K562 (cell line): ENCODE results near the gene CXCR3. TPM values are rescaled to one million over a fixed set of nuclear protein-coding genes. Genes with fewer than 3 reads are reported as not detected.

ENCODE experiments used
- ATAC-seq: fragments of 200-7000 bp; cut with Tn5 transposase; 3 replicates; pipeline ENCODE4 v1.9.1; 2020; ENCODE audit warnings: moderate library complexity
- BruUV-seq: library from RNA; stranded (reverse); fragments of 400-500 nt; replicated peaks from 2 replicates; lab custom pipeline; 2021; lab: Mats Ljungman, UMichigan
- CTCF ChIA-PET: fragments of 300-600 bp; formaldehyde crosslinking; extraction: SDS; loops from one replicate; lab custom pipeline; 2021; ENCODE audit warnings: low intra/inter-chr PET ratio; lab: Yijun Ruan, JAX
- POLR2A ChIA-PET: fragments of 300-600, 350-650 bp; sonication (Branson Sonifier 250); formaldehyde crosslinking; extraction: SDS; loops from one replicate; lab custom pipeline; 2021; ENCODE audit warnings: antibody characterized with exemption, inconsistent platforms; lab: Yijun Ruan, JAX
- DNase-seq, 4 experiments: peaks; one replicate each; pipeline versions ENCODE4 v3.0.0 to v3.0.0-alpha.2; 2011 to 2018; ENCODE audit warnings: low spot score in 3 of 4, mixed read lengths in 3 of 4; ENCODE audit errors: extremely low read depth in 1 of 4
- FAIRE-seq: peaks from 2 replicates; lab custom pipeline; 2011; peaks lifted over from hg19 to GRCh38; lab: Jason Lieb, UNC
- H2AFZ ChIP-seq: 2 replicates; pipeline ENCODE4 v1.6.0; 2011; ENCODE audit warnings: low read depth, low read length, control low read depth, inconsistent platforms
- H3K27ac ChIP-seq: fragments of 200-600 bp; 3 replicates; pipeline ENCODE4 v1.8.0; 2011; ENCODE audit warnings: low read depth, mild to moderate bottlenecking, control low read depth, inconsistent platforms, low read length, moderate library complexity, mixed read lengths; ENCODE audit errors: extremely low read depth
- H3K27me3 ChIP-seq, 2 experiments: fragments of 300-600 bp in 1 of 2; 2 replicates in 1 of 2; 3 replicates in 1 of 2; pipeline versions ENCODE4 v1.6.0 to v1.8.0; 2011; ENCODE audit warnings: inconsistent platforms in 2 of 2, low read length in 2 of 2, mild to moderate bottlenecking in 1 of 2, mixed read lengths in 1 of 2, moderate library complexity in 1 of 2; ENCODE audit not compliant: control insufficient read depth in 2 of 2, insufficient read depth in 2 of 2
- H3K36me3 ChIP-seq: fragments of 300-600 bp; 3 replicates; pipeline ENCODE4 v1.8.0; 2011; ENCODE audit warnings: mild to moderate bottlenecking, low read length, inconsistent platforms; ENCODE audit not compliant: control insufficient read depth, insufficient read depth
- H3K4me1 ChIP-seq, 2 experiments: fragments of 200-600 bp in 1 of 2; replicated peaks in 1 of 2; 2 replicates in 1 of 2; 3 replicates in 1 of 2; pipeline versions ENCODE4 v1.5.1 to v1.8.0; 2011; ENCODE audit warnings: inconsistent platforms in 2 of 2, low read length in 2 of 2, mild to moderate bottlenecking in 1 of 2, mixed read lengths in 1 of 2, moderate library complexity in 1 of 2; ENCODE audit not compliant: control insufficient read depth in 2 of 2, insufficient read depth in 2 of 2
- H3K4me2 ChIP-seq: 2 replicates; pipeline ENCODE4 v1.6.1; 2011; ENCODE audit warnings: low read length, control low read depth, inconsistent platforms, mixed read lengths; ENCODE audit not compliant: insufficient read depth
- H3K4me3 ChIP-seq: fragments of 200-600 bp; sonication (generic), shearing (Covaris generic); 2 replicates; pipeline ENCODE4 v1.5.1; 2016; ENCODE audit warnings: control low read depth, inconsistent platforms
- H3K79me2 ChIP-seq: fragments of 200-600 bp; 3 replicates; pipeline ENCODE4 v1.8.0; 2011; ENCODE audit warnings: low read length, inconsistent platforms; ENCODE audit not compliant: control insufficient read depth, insufficient read depth
- H3K9ac ChIP-seq, 2 experiments: 2 replicates each; pipeline versions ENCODE4 v1.6.0 to v1.6.1; 2011; ENCODE audit warnings: low read depth in 2 of 2, low read length in 2 of 2, control low read depth in 1 of 2, inconsistent platforms in 1 of 2, mild to moderate bottlenecking in 1 of 2, mixed read lengths in 1 of 2; ENCODE audit not compliant: insufficient read depth in 1 of 2
- H3K9me1 ChIP-seq: one replicate; pipeline ENCODE4 v1.6.0; 2011; ENCODE audit warnings: inconsistent platforms, mild to moderate bottlenecking, low read length, moderate library complexity; ENCODE audit not compliant: control insufficient read depth, insufficient read depth
- H3K9me3 ChIP-seq: replicated peaks from 2 replicates; pipeline ENCODE4 v1.5.1; 2011; ENCODE audit warnings: low read depth, low read length, inconsistent platforms; ENCODE audit not compliant: control insufficient read depth, insufficient read depth
- H4K20me1 ChIP-seq: replicated peaks from 2 replicates; pipeline ENCODE4 v1.6.1; 2011; ENCODE audit warnings: low read length, inconsistent platforms, mixed read lengths; ENCODE audit not compliant: control insufficient read depth, insufficient read depth
- CHD2 ChIP-seq: IDR thresholded peaks from 2 replicates; pipeline ENCODE4 v1.6.1; 2011; ENCODE audit warnings: low read depth, low read length
- DPF2 ChIP-seq: fragments of 450-650 bp; IDR thresholded peaks from 2 replicates; pipeline ENCODE4 v1.6.1; 2016
- ELK1 ChIP-seq: sonication (generic); formaldehyde crosslinking; IDR thresholded peaks from 2 replicates; pipeline ENCODE4 v1.8.1; 2022; ENCODE audit warnings: missing genetic modification reagents
- GTF2A2 ChIP-seq: IDR thresholded peaks from 2 replicates; pipeline ENCODE4 v1.6.1; 2016; ENCODE audit warnings: mild to moderate bottlenecking, missing genetic modification characterization, missing compliant biosample characterization
- HMG20A ChIP-seq: fragments of 450-650 bp; formaldehyde crosslinking; conservative IDR thresholded peaks from 2 replicates; pipeline ENCODE4 v1.4.0; 2020; ENCODE audit warnings: mild to moderate bottlenecking, mixed read lengths
- MXI1 ChIP-seq: IDR thresholded peaks from 2 replicates; pipeline ENCODE4 v1.6.1; 2011; ENCODE audit warnings: low read depth, mild to moderate bottlenecking, improper control_type of control experiment, low read length
- NCOR1 ChIP-seq: fragments of 450-650 bp; IDR thresholded peaks from 2 replicates; pipeline ENCODE4 v1.6.1; 2016; ENCODE audit warnings: mild to moderate bottlenecking, moderate library complexity
- POLR2G ChIP-seq: fragments of 200-400 bp; formaldehyde crosslinking; IDR thresholded peaks from 2 replicates; pipeline ENCODE4 v1.6.1; 2017; ENCODE audit warnings: low read depth, mild to moderate bottlenecking, antibody characterized with exemption, low read length, moderate library complexity
- PTBP1 ChIP-seq: fragments of 200-400 bp; formaldehyde crosslinking; IDR thresholded peaks from 2 replicates; pipeline ENCODE4 v1.6.1; 2017; ENCODE audit warnings: low read depth, low read length
- RFX7 ChIP-seq: fragments of 250-450 bp; sonication (Bioruptor Pico); IDR thresholded peaks from 2 replicates; pipeline ENCODE4 v1.5.1; 2021; ENCODE audit warnings: mild to moderate bottlenecking
- SRSF7 ChIP-seq: fragments of 200-400 bp; formaldehyde crosslinking; optimal IDR thresholded peaks from 2 replicates; pipeline ENCODE3; 2017; ENCODE audit warnings: mild to moderate bottlenecking, low read depth, low read length
- TCF15 ChIP-seq: fragments of 250-450 bp; sonication (Bioruptor Pico); IDR thresholded peaks from 2 replicates; pipeline ENCODE4 v1.8.0; 2022; ENCODE audit warnings: moderate library complexity, mild to moderate bottlenecking, inconsistent platforms
- ZBTB33 ChIP-seq: sonication (generic); formaldehyde crosslinking; IDR thresholded peaks from 2 replicates; pipeline ENCODE4 v1.8.1; 2023; ENCODE audit warnings: mild to moderate bottlenecking, missing genetic modification reagents
- ZNF511 ChIP-seq: sonication (generic); formaldehyde crosslinking; IDR thresholded peaks from 2 replicates; pipeline ENCODE4 v1.8.0; 2022; ENCODE audit warnings: mild to moderate bottlenecking, missing genetic modification reagents
- ZNF668 ChIP-seq: fragments of 250-450 bp; sonication (Bioruptor Pico); IDR thresholded peaks from 2 replicates; pipeline ENCODE4 v1.8.0; 2022; ENCODE audit warnings: mild to moderate bottlenecking, inconsistent platforms
- ZNF79 ChIP-seq: fragments of 250-450 bp; sonication (Bioruptor Pico); IDR thresholded peaks from 2 replicates; pipeline ENCODE4 v1.4.0; 2020; ENCODE audit warnings: low read depth, mild to moderate bottlenecking, moderate library complexity
- WGBS: fragments of 100-300 bp; shearing (Covaris generic); methylation state at CpG from one replicate; pipeline ENCODE4 v1.1.6; 2016; ENCODE audit warnings: low coverage, mixed read lengths; ENCODE audit not compliant: insufficient coverage; ENCODE audit errors: missing lambda C conversion rate; 5-methylcytosine and 5-hydroxymethylcytosine counted together
- in situ Hi-C: fragments of 300-500 bp; cut with MboI; formaldehyde crosslinking; loops from 4 replicates; pipeline ENCODE4 v1.15.0; 2018; ENCODE audit warnings: inconsistent platforms, mixed read lengths
- intact Hi-C: fragments of 100-400 bp; cut with micrococcal nuclease; formaldehyde crosslinking; loops from 2 replicates; pipeline ENCODE4 v1.14.2; 2022
- polyA plus RNA-seq, 8 experiments: library from polyadenylated mRNA; depleted of rRNA in 4 of 8; stranded (reverse) in 5 of 8; unstranded in 3 of 8; fragments of >200 nt; fragmentation: Nextera tagmentation in 2 of 8; fragmentation: Illumina TruSeq in 1 of 8; extraction: Ambion mirVana in 2 of 8; extraction: Trizol in 1 of 8; gene quantifications; 2 replicates each; pipeline versions ENCODE4 v1.2.1 to v1.2.3, GENCODE V29; 2011 to 2014; ENCODE audit warnings: inconsistent platforms in 1 of 8, missing spikeins in 1 of 8
- total RNA-seq, 7 experiments: library from RNA; depleted of rRNA in 6 of 7; stranded (reverse); fragments of >200 nt in 6 of 7; fragmentation: Illumina TruSeq in 2 of 7; extraction: Trizol in 2 of 7; gene quantifications; 2 replicates each; pipeline versions ENCODE4 v1.2.1 to v1.2.3, GENCODE V29; 2011 to 2021; ENCODE audit warnings: low replicate concordance in 1 of 7

The CXCR3 gene
- total and polyA plus RNA-seq, 9 of the 15 experiments (the other 6 are each of a cell fraction or from before 2014, with no cell fraction given): not detected

GRCh38 chrX:71578253-71579135 lies 39.8 kb downstream of the CXCR3 start, which contains the start of gene GCNA:
Gene GCNA (plus strand): TSS chrX:71578437. CDS start chrX:71580822, 2,385 bp downstream.
- no peaks in the 10 kb centered on the region for H3K9me1 ChIP-seq
- H4K20me1 ChIP-seq: no peaks in the 10 kb centered on the region
- no peak within 1 kb of the TSS for H3K4me3 ChIP-seq
- DNase-seq: no peak
- H3K27ac ChIP-seq: no peak within 1 kb of the TSS
- POLR2A ChIA-PET: no interaction called here
- intact Hi-C loops: no loop called here
- in situ Hi-C loops: no loop called here
- no peak within 1 kb of the TSS for H3K4me2 ChIP-seq
- WGBS: 97% methylated on average over 15 of the region's 48 CpGs
- H2AFZ ChIP-seq: no peak within 1 kb of the TSS
- no peak for FAIRE-seq
- no peaks in the 10 kb centered on the region for H3K27me3 ChIP-seq
- H3K9me3 ChIP-seq: no peaks in the 10 kb centered on the region
- TF ChIP-seq TCF15 (no peak), ZNF511 (CRISPR knock-in tag) (no peak), ZNF668 (CRISPR knock-in tag) (no peak), HMG20A (CRISPR knock-in tag) (no peak), RFX7 (CRISPR knock-in tag) (no peak), ZBTB33 (CRISPR knock-in tag) (peak; percentile 67), POLR2G (peak; percentile 72), GTF2A2 (tag) (no peak), DPF2 (no peak), NCOR1 (no peak), CHD2 (no peak), MXI1 (no peak), PTBP1 (no peak), ZNF79 (CRISPR knock-in tag) (no peak), SRSF7 (no peak), ELK1 (CRISPR knock-in tag) (no peak)
- CTCF ChIA-PET: no interaction called here
- ATAC-seq: no peak; the same call in 2 of the 3 replicates
- no TSS peak for BruUV-seq
- no peaks in the 10 kb centered on the region for H3K79me2 ChIP-seq
- H3K36me3 ChIP-seq: peaks cover 40% of the 10 kb centered on the region
- peaks cover 0 to 17% of the 10 kb centered on the region in 2 experiments; a peak in 2 of 5 replicates for H3K4me1 ChIP-seq
- H3K9ac ChIP-seq: no peak within 1 kb of the TSS; a peak in 1 of 4 replicates
